Measurements from ENCODE around the gene PARVB.

DNA sequence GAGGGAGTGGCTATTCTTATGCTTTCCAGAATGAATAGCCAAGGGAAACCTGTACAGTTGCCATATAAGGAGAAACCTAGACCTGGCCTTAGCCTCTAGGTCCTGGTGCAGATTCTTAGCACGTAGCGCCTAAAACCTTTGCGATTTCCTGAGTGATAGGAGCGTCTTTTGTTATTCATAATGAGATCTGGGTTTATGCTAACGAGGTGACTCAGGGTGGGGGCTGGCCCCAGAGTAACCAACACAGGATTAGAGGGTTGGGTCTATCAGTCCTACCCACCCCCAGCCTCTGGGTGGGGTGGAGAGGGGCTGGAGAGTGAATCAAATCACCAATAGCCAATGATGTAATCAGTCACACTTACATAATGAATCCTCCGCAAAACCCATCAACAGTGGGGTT is 83.2 kb downstream of the PARVB start:
- TF ChIP-seq, protein P1, sequence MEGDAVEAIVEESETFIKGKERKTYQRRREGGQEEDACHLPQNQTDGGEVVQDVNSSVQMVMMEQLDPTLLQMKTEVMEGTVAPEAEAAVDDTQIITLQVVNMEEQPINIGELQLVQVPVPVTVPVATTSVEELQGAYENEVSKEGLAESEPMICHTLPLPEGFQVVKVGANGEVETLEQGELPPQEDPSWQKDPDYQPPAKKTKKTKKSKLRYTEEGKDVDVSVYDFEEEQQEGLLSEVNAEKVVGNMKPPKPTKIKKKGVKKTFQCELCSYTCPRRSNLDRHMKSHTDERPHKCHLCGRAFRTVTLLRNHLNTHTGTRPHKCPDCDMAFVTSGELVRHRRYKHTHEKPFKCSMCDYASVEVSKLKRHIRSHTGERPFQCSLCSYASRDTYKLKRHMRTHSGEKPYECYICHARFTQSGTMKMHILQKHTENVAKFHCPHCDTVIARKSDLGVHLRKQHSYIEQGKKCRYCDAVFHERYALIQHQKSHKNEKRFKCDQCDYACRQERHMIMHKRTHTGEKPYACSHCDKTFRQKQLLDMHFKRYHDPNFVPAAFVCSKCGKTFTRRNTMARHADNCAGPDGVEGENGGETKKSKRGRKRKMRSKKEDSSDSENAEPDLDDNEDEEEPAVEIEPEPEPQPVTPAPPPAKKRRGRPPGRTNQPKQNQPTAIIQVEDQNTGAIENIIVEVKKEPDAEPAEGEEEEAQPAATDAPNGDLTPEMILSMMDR (IDR thresholded peaks at IDR 0.05): no peak
- TF ChIP-seq POLR2AphosphoS5 (IDR thresholded peaks at IDR 0.05): no peak
- no peak for TF ChIP-seq EP300 (IDR thresholded peaks at IDR 0.05)
